ENCODE measurements around the gene ZNF692. TPM values are rescaled to one million over a fixed set of nuclear protein-coding genes. Genes with fewer than 3 reads are reported as not detected.
A peak's percentile ranks its signal among the peaks of the same experiment; 100 is the strongest.
"Not testable (repeated sequence)": the region's sequence is repeated elsewhere in the genome, so short reads cannot be mapped to it uniquely, and the experiment has no call there.

The ZNF692 gene
- total RNA-seq, 4 donors from 2014 or later, result 41.8 to 100 (median 64.6) TPM

- TF ChIP-seq POLR2AphosphoS5 (IDR thresholded peaks at IDR 0.05), result no peak
- Histone ChIP-seq H3K4me3 (no peak overlapping the region), H3K4me1 (no peaks in the 10 kb centered on the region), H3K36me3 (no peaks in the 10 kb centered on the region), H3K27me3 (no peaks in the 10 kb centered on the region), H3K27ac (no peak overlapping the region), H3K9me3 (no peaks in the 10 kb centered on the region)
- in situ Hi-C loops (cut with MboI; ENCODE audit: low pct_ligation_motif_present in 1 of 4, low pct_unique_long_range_greater_than_20kb in 1 of 4, low sequenced_read_pairs in 3 of 4), result no loop called here
- intact Hi-C loops (cut with DNase I; ENCODE audit: low total_unique reads), result no loop called here
- WGBS, 2 donors (ENCODE audit: low coverage in 1 of 2), result 38 to 52% methylated on average over 1 of the region's 1 CpG
- no peak for DNase-seq
These were observed 25.9 kb upstream of the ZNF692 start for GRCh38 chr1:248884632-248885295.

- H3K4me1 ChIP-seq; H3K27ac ChIP-seq; H3K4me3 ChIP-seq; intact Hi-C loops (cut with DNase I; ENCODE audit: low total_unique reads); H3K27me3 ChIP-seq; in situ Hi-C loops (cut with MboI; ENCODE audit: low pct_ligation_motif_present in 1 of 4, low pct_unique_long_range_greater_than_20kb in 1 of 4, low sequenced_read_pairs in 3 of 4); DNase-seq; H3K9me3 ChIP-seq; H3K36me3 ChIP-seq: not testable (repeated sequence)
- 78% methylated on average over 7 of the region's 7 CpGs; no CpG with 5 or more reads in 1 of the 2 donors for WGBS, 2 donors (ENCODE audit: low coverage in 1 of 2)
These were observed 23.5 kb upstream of the ZNF692 start for GRCh38 chr1:248882427-248882826.

GRCh38 chr1:248881261-248881660, 22.4 kb upstream of the ZNF692 start:
- TF ChIP-seq POLR2A (IDR thresholded peaks at IDR 0.05) (no peak), POLR2AphosphoS5 (IDR thresholded peaks at IDR 0.05) (no peak), CTCF (IDR thresholded peaks at IDR 0.05) (no peak), EP300 (IDR thresholded peaks at IDR 0.05; ENCODE audit: low read depth) (no peak)
- Histone ChIP-seq H3K4me1 (no peaks in the 10 kb centered on the region), H3K27me3 (no peaks in the 10 kb centered on the region), H3K9me3 (no peaks in the 10 kb centered on the region), H3K36me3 (no peaks in the 10 kb centered on the region), H3K27ac (no peak overlapping the region), H3K4me3 (no peak overlapping the region)
- WGBS, 2 donors (ENCODE audit: low coverage in 1 of 2), result 80 to 92% methylated on average over 1 of the region's 1 CpG
- intact Hi-C loops (cut with DNase I; ENCODE audit: low total_unique reads) (loop anchor here (2.0 kb wide), 1 partner anchor 40 kb away; no protein-coding TSS in a partner anchor), in situ Hi-C loops (cut with MboI; ENCODE audit: low pct_ligation_motif_present in 1 of 4, low pct_unique_long_range_greater_than_20kb in 1 of 4, low sequenced_read_pairs in 3 of 4) (no loop called here)
- no peak for DNase-seq

GRCh38 chr1:248873993-248874533, 15.2 kb upstream of the ZNF692 start:
- Histone ChIP-seq H3K27me3 (no peaks in the 10 kb centered on the region), H3K36me3 (no peaks in the 10 kb centered on the region), H3K27ac (peak overlapping the region; percentile 94 to 99 (median 96)), H3K9me3 (no peaks in the 10 kb centered on the region), H3K4me1 (peaks cover 0 to 11% (median 3%) of the 10 kb centered on the region in 4 donors), H3K4me3 (peak overlapping the region; percentile 51 to 65 (median 58))
- in situ Hi-C loops (cut with MboI; ENCODE audit: low pct_ligation_motif_present in 1 of 4, low pct_unique_long_range_greater_than_20kb in 1 of 4, low sequenced_read_pairs in 3 of 4), result no loop called here
- WGBS, 2 donors (ENCODE audit: low coverage in 1 of 2), result 4 to 13% methylated on average over 4 to 23 of the region's 23 CpGs
- DNase-seq, result peak; percentile 86
- intact Hi-C loops (cut with DNase I; ENCODE audit: low total_unique reads), result no loop called here
- TF ChIP-seq POLR2AphosphoS5 (IDR thresholded peaks at IDR 0.05), result peak in 1 of 3 donors; percentile 12
- TF ChIP-seq CTCF (IDR thresholded peaks at IDR 0.05), result peak in 2 of 5 experiments; percentile 10 to 18
- no peak for TF ChIP-seq POLR2A (IDR thresholded peaks at IDR 0.05)

- WGBS, 2 donors (ENCODE audit: low coverage in 1 of 2), result 0% methylated on average over 7 to 41 of the region's 41 CpGs
- TF ChIP-seq POLR2A (IDR thresholded peaks at IDR 0.05), result peak; percentile 74
- peak; percentile 15 to 81 (median 66) for TF ChIP-seq POLR2AphosphoS5 (IDR thresholded peaks at IDR 0.05)
- no peak for TF ChIP-seq CTCF (IDR thresholded peaks at IDR 0.05)
- in situ Hi-C loops (cut with MboI; ENCODE audit: low pct_ligation_motif_present in 1 of 4, low pct_unique_long_range_greater_than_20kb in 1 of 4, low sequenced_read_pairs in 3 of 4) (no loop called here), intact Hi-C loops (cut with DNase I; ENCODE audit: low total_unique reads) (no loop called here)
- peak overlapping the region; percentile 94 to 99 (median 96) for H3K27ac ChIP-seq
- no peaks in the 10 kb centered on the region for H3K9me3 ChIP-seq
- peak; percentile 96 for DNase-seq
- H3K4me3 ChIP-seq, result peak overlapping the region; percentile 51 to 65 (median 58)
- no peaks in the 10 kb centered on the region for H3K36me3 ChIP-seq
- no peaks in the 10 kb centered on the region for H3K27me3 ChIP-seq
- H3K4me1 ChIP-seq, result peaks cover 0 to 11% (median 3%) of the 10 kb centered on the region in 4 donors
These were observed 14.6 kb upstream of the ZNF692 start for GRCh38 chr1:248873409-248873992.

Data from transverse colon (tissue), 4 donors.